Activated naive CD8-positive, alpha-beta T cell treated with anti-CD3 and anti-CD28 coated beads, Interleukin-2, amount 50 U/mL, for 24 hours (primary cell): ENCODE results near the gene DEGS1.
A peak's percentile ranks its signal among the peaks of the same experiment; 100 is the strongest.

ENCODE experiments used
- ATAC-seq: fragments of 150-1000 bp; cut with Tn5 transposase; one replicate; pipeline ENCODE4 v1.10.0; 2021
- DNase-seq: peaks from one replicate; pipeline ENCODE4 v3.0.0; 2021
- H3K27ac Mint-ChIP-seq: one replicate; pipeline ENCODE4 v1.8.0; 2021; ENCODE audit warnings: mild to moderate bottlenecking, mixed read lengths
- H3K27me3 Mint-ChIP-seq: one replicate; pipeline ENCODE4 v1.8.0; 2021; ENCODE audit warnings: mixed read lengths
- H3K36me3 Mint-ChIP-seq: one replicate; pipeline ENCODE4 v1.8.0; 2021; ENCODE audit warnings: low read depth, mixed read lengths
- H3K4me1 Mint-ChIP-seq: one replicate; pipeline ENCODE4 v1.8.0; 2021; ENCODE audit warnings: mixed read lengths
- H3K4me3 Mint-ChIP-seq: one replicate; pipeline ENCODE4 v1.8.0; 2021; ENCODE audit warnings: mild to moderate bottlenecking, moderate library complexity, mixed read lengths
- H3K9me3 Mint-ChIP-seq: one replicate; pipeline ENCODE4 v1.8.0; 2021; ENCODE audit warnings: mixed read lengths

DEGS1 gene

GRCh38 chr1:224182866-224183590 lies at the start of gene DEGS1:
Gene DEGS1 (plus strand): TSS chr1:224183240. CDS start chr1:224183337, 97 bp downstream.
- H3K27ac Mint-ChIP-seq: peak within 1 kb of the TSS; percentile 90
- DNase-seq: peak; percentile 83
- H3K9me3 Mint-ChIP-seq: no peaks in the 10 kb centered on the region
- H3K27me3 Mint-ChIP-seq: no peaks in the 10 kb centered on the region
- peaks cover 48% of the 10 kb centered on the region for H3K4me1 Mint-ChIP-seq
- H3K36me3 Mint-ChIP-seq: peaks cover 19% of the 10 kb centered on the region
- ATAC-seq: peak; percentile 72
- peak within 1 kb of the TSS; percentile 92 for H3K4me3 Mint-ChIP-seq

- Mint-ChIP-seq H3K36me3 (peaks cover 38% of the 10 kb centered on the region), H3K27ac (no peak overlapping the region), H3K4me3 (no peak overlapping the region), H3K27me3 (no peaks in the 10 kb centered on the region), H3K4me1 (no peaks in the 10 kb centered on the region), H3K9me3 (no peaks in the 10 kb centered on the region)
- DNase-seq: no peak
- no peak for ATAC-seq
Measured at GRCh38 chr1:224133741-224134299, 49.2 kb upstream of the DEGS1 start.

GRCh38 chr1:224137518-224137917 lies 45.5 kb upstream of the DEGS1 start:
- Mint-ChIP-seq H3K9me3 (no peaks in the 10 kb centered on the region), H3K4me3 (no peak overlapping the region), H3K27me3 (no peaks in the 10 kb centered on the region), H3K4me1 (no peaks in the 10 kb centered on the region), H3K27ac (no peak overlapping the region), H3K36me3 (peaks cover 26% of the 10 kb centered on the region)
- DNase-seq (no peak), ATAC-seq (no peak)

GRCh38 chr1:224138198-224138597 lies 44.8 kb upstream of the DEGS1 start:
- H3K9me3 Mint-ChIP-seq: no peaks in the 10 kb centered on the region
- no peak overlapping the region for H3K27ac Mint-ChIP-seq
- H3K36me3 Mint-ChIP-seq: peaks cover 24% of the 10 kb centered on the region
- H3K4me3 Mint-ChIP-seq: no peak overlapping the region
- DNase-seq (no peak), ATAC-seq (no peak)
- H3K27me3 Mint-ChIP-seq: no peaks in the 10 kb centered on the region
- no peaks in the 10 kb centered on the region for H3K4me1 Mint-ChIP-seq

GRCh38 chr1:224141693-224142092 lies 41.3 kb upstream of the DEGS1 start:
- Mint-ChIP-seq H3K4me3 (no peak overlapping the region), H3K27me3 (no peaks in the 10 kb centered on the region), H3K36me3 (peaks cover 18% of the 10 kb centered on the region), H3K4me1 (no peaks in the 10 kb centered on the region), H3K27ac (no peak overlapping the region), H3K9me3 (no peaks in the 10 kb centered on the region)
- no peak for ATAC-seq
- no peak for DNase-seq

- H3K27me3 Mint-ChIP-seq: no peaks in the 10 kb centered on the region
- H3K4me1 Mint-ChIP-seq: peaks cover 8% of the 10 kb centered on the region
- H3K36me3 Mint-ChIP-seq: peaks cover 8% of the 10 kb centered on the region
- ATAC-seq (no peak), DNase-seq (no peak)
- H3K27ac Mint-ChIP-seq: no peak overlapping the region
- H3K4me3 Mint-ChIP-seq: no peak overlapping the region
- H3K9me3 Mint-ChIP-seq: no peaks in the 10 kb centered on the region
Measured at GRCh38 chr1:224149709-224150108, 33.3 kb upstream of the DEGS1 start.

- Mint-ChIP-seq H3K36me3 (peaks cover 11% of the 10 kb centered on the region), H3K9me3 (no peaks in the 10 kb centered on the region), H3K4me1 (peaks cover 8% of the 10 kb centered on the region), H3K4me3 (no peak overlapping the region), H3K27ac (peak overlapping the region; percentile 20), H3K27me3 (no peaks in the 10 kb centered on the region)
- DNase-seq (no peak), ATAC-seq (peak; percentile 40)
Measured at GRCh38 chr1:224151117-224151516, 31.9 kb upstream of the DEGS1 start.

DNA sequence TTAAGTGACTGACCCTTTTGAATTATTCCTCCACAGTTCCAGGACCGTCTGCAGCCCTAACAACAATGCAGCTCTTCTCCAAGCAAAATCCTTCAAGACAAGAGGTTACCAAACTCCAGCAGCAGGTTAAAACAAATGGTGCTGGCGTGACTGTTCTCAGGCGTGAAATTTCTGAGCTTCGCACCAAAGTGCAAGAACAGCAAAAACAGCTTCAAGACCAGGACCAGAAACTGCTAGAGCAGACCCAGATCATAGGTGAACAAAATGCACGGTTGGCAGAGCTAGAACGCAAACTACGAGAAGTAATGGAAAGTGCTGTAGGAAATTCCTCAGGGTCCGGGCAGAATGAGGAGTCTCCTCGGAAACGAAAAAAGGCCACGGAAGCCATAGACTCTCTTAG lies 25.7 kb upstream of the DEGS1 start:
- Mint-ChIP-seq H3K4me1 (no peaks in the 10 kb centered on the region), H3K27ac (no peak overlapping the region), H3K27me3 (no peaks in the 10 kb centered on the region), H3K4me3 (no peak overlapping the region), H3K36me3 (peaks cover 23% of the 10 kb centered on the region), H3K9me3 (no peaks in the 10 kb centered on the region)
- no peak for DNase-seq
- no peak for ATAC-seq

- Mint-ChIP-seq H3K27me3 (no peaks in the 10 kb centered on the region), H3K4me1 (no peaks in the 10 kb centered on the region), H3K4me3 (no peak overlapping the region), H3K36me3 (peaks cover 17% of the 10 kb centered on the region), H3K9me3 (no peaks in the 10 kb centered on the region), H3K27ac (no peak overlapping the region)
- no peak for DNase-seq
- no peak for ATAC-seq
Measured at GRCh38 chr1:224159541-224159940, 23.5 kb upstream of the DEGS1 start.

DNA sequence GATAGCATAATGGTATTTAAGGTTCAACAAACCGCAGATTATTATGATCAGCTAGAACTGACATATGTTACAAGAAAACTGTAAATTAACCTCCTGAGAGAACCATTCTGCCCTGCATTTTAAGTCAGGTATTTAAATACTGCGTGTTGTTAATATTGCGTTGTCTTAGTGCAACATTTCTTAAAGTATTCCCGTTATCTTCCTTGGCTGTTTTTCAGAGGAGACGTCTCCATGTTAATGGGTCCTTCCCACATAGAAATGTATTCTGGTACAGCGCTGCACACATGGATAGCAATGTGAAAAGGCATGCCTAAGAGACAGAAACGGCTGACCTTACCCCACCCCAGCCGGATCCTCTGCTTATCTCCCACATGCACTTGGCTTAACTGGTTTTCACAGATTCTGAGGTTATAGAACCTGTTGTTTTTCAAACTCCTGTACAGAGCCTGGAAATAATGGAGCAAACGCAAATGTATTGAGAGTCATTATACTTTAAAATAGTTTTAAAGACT lies 22.8 kb upstream of the DEGS1 start:
- Mint-ChIP-seq H3K36me3 (peaks cover 17% of the 10 kb centered on the region), H3K9me3 (no peaks in the 10 kb centered on the region), H3K27ac (no peak overlapping the region), H3K27me3 (no peaks in the 10 kb centered on the region), H3K4me3 (no peak overlapping the region), H3K4me1 (no peaks in the 10 kb centered on the region)
- no peak for ATAC-seq
- DNase-seq: no peak

DNA sequence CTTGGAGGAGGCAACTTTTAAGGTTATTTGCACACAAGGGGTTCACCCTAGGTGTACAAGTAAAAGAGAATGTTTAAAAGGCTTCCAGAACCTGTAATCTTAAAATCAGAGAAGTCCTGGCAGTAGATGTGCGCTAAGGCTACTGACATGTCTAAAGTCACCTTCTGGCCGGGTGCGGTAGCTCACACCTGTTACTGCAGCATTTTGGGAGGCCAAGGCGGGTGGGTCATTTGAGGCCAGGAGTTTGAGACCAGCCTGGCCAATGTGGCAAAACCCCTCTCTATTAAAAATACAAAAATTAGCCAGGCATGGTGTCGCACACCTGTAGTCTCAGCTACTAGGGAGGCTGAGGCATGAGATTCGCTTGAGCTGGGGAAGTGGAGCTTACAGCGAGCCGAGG lies 20.3 kb upstream of the DEGS1 start:
- Mint-ChIP-seq H3K4me1 (no peaks in the 10 kb centered on the region), H3K27me3 (no peaks in the 10 kb centered on the region), H3K9me3 (no peaks in the 10 kb centered on the region), H3K27ac (no peak overlapping the region), H3K4me3 (no peak overlapping the region), H3K36me3 (peaks cover 8% of the 10 kb centered on the region)
- ATAC-seq: no peak
- no peak for DNase-seq

DNA sequence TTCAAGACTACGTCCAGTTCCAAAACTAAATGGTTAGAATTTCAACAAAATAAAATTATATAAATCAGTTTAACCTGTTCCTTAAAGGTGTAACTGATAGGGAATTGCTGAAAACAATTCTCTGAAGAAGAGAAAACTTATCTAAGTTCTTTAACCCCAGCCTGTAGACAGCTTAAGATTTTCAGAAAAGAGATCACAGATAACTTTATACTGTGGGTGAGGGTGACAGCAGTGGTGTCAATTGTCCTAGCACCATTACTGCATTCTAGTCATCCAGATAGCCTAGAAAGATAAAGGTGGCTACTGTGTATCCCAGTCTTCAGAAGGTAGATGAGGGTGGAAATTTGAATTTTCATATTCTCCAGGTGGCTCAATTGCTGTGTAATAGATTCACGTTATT lies 19.7 kb upstream of the DEGS1 start:
- Mint-ChIP-seq H3K4me3 (no peak overlapping the region), H3K36me3 (peaks cover 5% of the 10 kb centered on the region), H3K27ac (no peak overlapping the region), H3K9me3 (no peaks in the 10 kb centered on the region), H3K4me1 (peaks cover 2% of the 10 kb centered on the region), H3K27me3 (no peaks in the 10 kb centered on the region)
- DNase-seq (no peak), ATAC-seq (no peak)

- no peak for DNase-seq
Measured at GRCh38 chr1:224168859-224169380, 14.1 kb upstream of the DEGS1 start.

GRCh38 chr1:224169718-224170270 lies 13.2 kb upstream of the DEGS1 start:
- H3K36me3 Mint-ChIP-seq: peaks cover 8% of the 10 kb centered on the region
- no peak overlapping the region for H3K4me3 Mint-ChIP-seq
- DNase-seq (no peak), ATAC-seq (no peak)
- H3K4me1 Mint-ChIP-seq: peaks cover 35% of the 10 kb centered on the region
- H3K27me3 Mint-ChIP-seq: peaks cover 2% of the 10 kb centered on the region
- no peak overlapping the region for H3K27ac Mint-ChIP-seq
- H3K9me3 Mint-ChIP-seq: peaks cover 9% of the 10 kb centered on the region

More at GRCh38 chr1:224168859-224169380, 14.1 kb upstream of the DEGS1 start:
- peak; percentile 95 for ATAC-seq
- peaks cover 9% of the 10 kb centered on the region for H3K9me3 Mint-ChIP-seq
- H3K36me3 Mint-ChIP-seq: peaks cover 8% of the 10 kb centered on the region
- peak overlapping the region; percentile 48 for H3K27ac Mint-ChIP-seq
- peaks cover 35% of the 10 kb centered on the region for H3K4me1 Mint-ChIP-seq
- peaks cover 2% of the 10 kb centered on the region for H3K27me3 Mint-ChIP-seq
- H3K4me3 Mint-ChIP-seq: peak overlapping the region; percentile 5

DNA sequence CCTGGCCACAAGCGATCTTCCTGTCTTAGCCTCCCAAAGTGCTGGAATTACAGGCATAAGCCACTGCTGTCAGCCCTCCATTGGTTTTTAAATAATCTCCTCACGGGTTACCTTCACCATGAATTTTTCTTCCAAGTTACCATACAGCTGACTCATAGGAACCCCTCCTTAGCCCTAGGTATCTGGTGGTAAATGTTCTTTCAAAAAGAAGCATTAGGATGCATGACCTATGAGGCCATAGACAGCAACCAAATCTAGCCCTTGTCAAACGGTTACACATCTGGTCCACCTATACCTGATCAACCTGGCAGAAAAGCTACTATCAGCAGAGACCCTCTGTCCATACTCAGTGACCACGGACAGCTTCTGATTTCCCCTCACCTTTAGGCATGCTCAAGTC lies 12.7 kb upstream of the DEGS1 start:
- Mint-ChIP-seq H3K9me3 (peaks cover 9% of the 10 kb centered on the region), H3K27me3 (peaks cover 2% of the 10 kb centered on the region), H3K4me3 (no peak overlapping the region), H3K27ac (no peak overlapping the region), H3K4me1 (peaks cover 37% of the 10 kb centered on the region), H3K36me3 (peaks cover 8% of the 10 kb centered on the region)
- DNase-seq (no peak), ATAC-seq (no peak)
